ENCODE results near the gene PRDM4. TPM values are rescaled to one million over a fixed set of nuclear protein-coding genes. Genes with fewer than 3 reads are reported as not detected.
A peak's percentile ranks its signal among the peaks of the same experiment; 100 is the strongest.

The PRDM4 gene, protein sequence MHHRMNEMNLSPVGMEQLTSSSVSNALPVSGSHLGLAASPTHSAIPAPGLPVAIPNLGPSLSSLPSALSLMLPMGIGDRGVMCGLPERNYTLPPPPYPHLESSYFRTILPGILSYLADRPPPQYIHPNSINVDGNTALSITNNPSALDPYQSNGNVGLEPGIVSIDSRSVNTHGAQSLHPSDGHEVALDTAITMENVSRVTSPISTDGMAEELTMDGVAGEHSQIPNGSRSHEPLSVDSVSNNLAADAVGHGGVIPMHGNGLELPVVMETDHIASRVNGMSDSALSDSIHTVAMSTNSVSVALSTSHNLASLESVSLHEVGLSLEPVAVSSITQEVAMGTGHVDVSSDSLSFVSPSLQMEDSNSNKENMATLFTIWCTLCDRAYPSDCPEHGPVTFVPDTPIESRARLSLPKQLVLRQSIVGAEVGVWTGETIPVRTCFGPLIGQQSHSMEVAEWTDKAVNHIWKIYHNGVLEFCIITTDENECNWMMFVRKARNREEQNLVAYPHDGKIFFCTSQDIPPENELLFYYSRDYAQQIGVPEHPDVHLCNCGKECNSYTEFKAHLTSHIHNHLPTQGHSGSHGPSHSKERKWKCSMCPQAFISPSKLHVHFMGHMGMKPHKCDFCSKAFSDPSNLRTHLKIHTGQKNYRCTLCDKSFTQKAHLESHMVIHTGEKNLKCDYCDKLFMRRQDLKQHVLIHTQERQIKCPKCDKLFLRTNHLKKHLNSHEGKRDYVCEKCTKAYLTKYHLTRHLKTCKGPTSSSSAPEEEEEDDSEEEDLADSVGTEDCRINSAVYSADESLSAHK
- 10 to 100 TPM; 21.8 to 29.5 (median 25.2) TPM for total RNA-seq

DNA sequence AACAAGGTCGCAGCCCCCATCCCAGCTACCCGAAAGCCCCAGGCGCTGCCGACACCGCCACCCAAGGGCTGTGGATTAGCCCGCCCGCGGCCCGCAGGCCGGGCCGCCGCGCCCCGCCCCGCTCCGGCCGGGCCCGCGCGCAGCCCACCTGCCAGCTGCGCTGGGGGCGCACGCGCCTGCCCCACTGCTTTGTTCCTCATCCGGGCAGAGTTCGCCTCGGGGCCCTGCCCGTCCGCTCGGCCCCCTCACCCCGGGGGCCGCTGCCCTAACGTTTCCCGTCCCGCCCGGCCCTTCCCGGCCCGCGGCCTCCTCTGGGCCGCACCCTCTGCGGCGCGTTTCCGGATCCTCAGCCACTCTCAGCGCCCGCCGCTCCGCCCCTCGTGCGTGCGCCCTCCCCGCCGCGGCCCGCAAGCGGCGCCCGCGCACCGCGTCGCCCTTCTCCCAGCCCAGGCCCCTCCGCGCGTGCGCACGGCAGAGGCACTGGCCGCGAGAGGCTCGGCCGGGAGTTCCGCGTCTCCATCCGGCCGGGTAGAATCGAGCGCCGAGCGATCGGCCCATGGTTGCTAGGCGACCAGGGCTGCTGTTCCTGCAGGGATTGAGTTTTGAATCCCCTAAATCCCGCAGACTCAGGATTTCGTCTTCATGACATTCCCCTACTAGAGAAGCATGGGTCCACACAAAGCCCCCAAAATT, at the start of gene PRDM4:
PRDM4 (minus strand) TSS at position 329 of the 693 bp plus-strand sequence. CDS start 622 bp downstream, outside the sequence.
- no CpG with 5 or more reads among the region's 83 CpGs for WGBS, 2 donors (ENCODE audit: low coverage in 1 of 2)

DNA sequence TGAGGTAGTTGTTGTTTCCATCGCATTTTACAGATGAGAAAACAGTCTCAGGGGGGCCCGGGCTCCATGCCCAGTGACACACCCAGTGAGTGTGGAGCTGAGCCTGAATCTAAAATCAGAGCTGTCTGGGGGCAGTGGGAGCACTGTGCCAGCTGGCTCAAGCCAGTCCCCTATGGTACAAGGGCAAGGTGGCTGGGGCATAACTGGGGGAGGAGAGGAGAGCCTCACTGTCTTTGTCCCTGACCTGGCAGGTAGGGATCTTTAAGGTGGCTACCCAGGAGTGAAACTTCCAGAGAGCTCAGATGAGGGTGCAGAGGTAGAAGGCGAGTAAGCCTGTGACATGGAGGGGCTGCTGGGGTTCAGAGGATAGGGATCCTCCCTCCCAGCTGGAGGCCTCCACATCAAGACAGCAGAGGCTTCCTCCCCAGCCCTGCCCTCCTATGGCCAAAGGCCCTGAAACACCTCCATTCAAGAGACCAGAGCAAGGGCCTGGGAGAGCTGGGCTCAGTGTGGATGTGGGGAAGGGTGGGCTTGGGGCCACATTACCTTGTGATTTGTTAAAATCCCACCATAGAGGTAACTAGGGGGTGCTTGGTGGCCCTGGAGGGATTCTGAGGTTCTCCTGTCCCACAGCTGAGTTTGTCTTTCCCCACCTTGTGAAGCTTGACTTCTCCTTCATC, 46.7 kb upstream of the PRDM4 start:
- WGBS, 2 donors (ENCODE audit: low coverage in 1 of 2), result 34 to 88% methylated on average over 3 of the region's 3 CpGs
- H3K4me3 ChIP-seq, result no peak overlapping the region
- no peak for TF ChIP-seq POLR2AphosphoS5 (IDR thresholded peaks at IDR 0.05)
- TF ChIP-seq, protein P1, sequence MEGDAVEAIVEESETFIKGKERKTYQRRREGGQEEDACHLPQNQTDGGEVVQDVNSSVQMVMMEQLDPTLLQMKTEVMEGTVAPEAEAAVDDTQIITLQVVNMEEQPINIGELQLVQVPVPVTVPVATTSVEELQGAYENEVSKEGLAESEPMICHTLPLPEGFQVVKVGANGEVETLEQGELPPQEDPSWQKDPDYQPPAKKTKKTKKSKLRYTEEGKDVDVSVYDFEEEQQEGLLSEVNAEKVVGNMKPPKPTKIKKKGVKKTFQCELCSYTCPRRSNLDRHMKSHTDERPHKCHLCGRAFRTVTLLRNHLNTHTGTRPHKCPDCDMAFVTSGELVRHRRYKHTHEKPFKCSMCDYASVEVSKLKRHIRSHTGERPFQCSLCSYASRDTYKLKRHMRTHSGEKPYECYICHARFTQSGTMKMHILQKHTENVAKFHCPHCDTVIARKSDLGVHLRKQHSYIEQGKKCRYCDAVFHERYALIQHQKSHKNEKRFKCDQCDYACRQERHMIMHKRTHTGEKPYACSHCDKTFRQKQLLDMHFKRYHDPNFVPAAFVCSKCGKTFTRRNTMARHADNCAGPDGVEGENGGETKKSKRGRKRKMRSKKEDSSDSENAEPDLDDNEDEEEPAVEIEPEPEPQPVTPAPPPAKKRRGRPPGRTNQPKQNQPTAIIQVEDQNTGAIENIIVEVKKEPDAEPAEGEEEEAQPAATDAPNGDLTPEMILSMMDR (IDR thresholded peaks at IDR 0.05), result no peak
- no peak for ATAC-seq
- no peaks in the 10 kb centered on the region for H3K4me1 ChIP-seq
- H3K36me3 ChIP-seq, result no peaks in the 10 kb centered on the region
- H3K27me3 ChIP-seq, result peaks cover 29% of the 10 kb centered on the region
- H3K27ac ChIP-seq, result no peak overlapping the region
- no peaks in the 10 kb centered on the region for H3K9me3 ChIP-seq

More for the DNA sequence above, at the start of gene PRDM4:
- H3K36me3 ChIP-seq, result peaks cover 3 to 23% of the 10 kb centered on the region in 2 donors
- no peaks in the 10 kb centered on the region for H3K27me3 ChIP-seq
- H3K4me1 ChIP-seq, result peaks cover 7 to 37% (median 22%) of the 10 kb centered on the region in 3 donors
- no peaks in the 10 kb centered on the region for H3K9me3 ChIP-seq
- H3K27ac ChIP-seq, result peak within 1 kb of the TSS; percentile 3 to 88 (median 78)
- TF ChIP-seq, protein P1 (IDR thresholded peaks at IDR 0.05), result peak in 3 of 4 experiments; percentile 50 to 63 (median 50)
- no peak for TF ChIP-seq EP300 (IDR thresholded peaks at IDR 0.05)
- TF ChIP-seq POLR2AphosphoS5 (IDR thresholded peaks at IDR 0.05), result peak; percentile 90
- peak; percentile 93 for TF ChIP-seq POLR2A (IDR thresholded peaks at IDR 0.05)
- H3K4me3 ChIP-seq, result peak within 1 kb of the TSS; percentile 70 to 73
- peak; percentile 99 for ATAC-seq

DNA sequence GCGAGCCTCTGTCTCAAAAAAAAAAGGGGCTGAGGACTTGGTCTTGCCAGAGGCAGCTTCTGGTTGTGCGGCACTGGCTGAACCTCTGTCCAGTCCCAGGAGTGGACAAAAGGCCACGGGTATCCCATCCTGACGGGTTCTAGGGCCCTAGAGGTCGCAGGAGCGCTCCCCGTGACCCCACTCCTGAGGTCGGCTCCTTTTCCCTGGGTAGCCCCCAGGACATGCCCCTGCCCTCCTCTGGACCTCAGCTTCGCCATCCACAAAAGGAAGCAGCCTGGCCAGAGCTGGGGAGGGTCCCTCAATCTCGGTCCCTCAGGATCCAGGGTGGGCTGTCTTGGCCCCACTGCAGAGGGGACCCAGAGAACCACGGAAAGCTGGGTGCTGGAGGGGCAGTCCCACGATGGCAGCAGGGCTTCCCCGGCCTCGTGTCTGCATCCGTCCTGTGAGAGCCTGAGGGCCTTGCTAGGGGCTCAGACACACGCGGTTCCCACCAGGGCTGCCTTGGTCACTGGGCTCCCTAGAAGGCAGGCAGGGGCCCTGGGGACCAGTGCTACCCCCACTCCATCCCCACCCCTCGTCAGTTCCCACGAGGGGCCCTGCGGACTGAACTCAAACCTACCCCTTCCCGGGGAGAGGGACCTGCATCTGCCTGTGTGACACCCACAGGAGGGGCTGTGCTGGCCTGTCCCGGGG, 44.7 kb upstream of the PRDM4 start:
- no peaks in the 10 kb centered on the region for H3K9me3 ChIP-seq
- ATAC-seq, result no peak
- no peak overlapping the region for H3K4me3 ChIP-seq
- H3K27me3 ChIP-seq, result peaks cover 26% of the 10 kb centered on the region
- no peaks in the 10 kb centered on the region for H3K4me1 ChIP-seq
- TF ChIP-seq POLR2AphosphoS5 (IDR thresholded peaks at IDR 0.05) (no peak), POLR2A (IDR thresholded peaks at IDR 0.05) (no peak), EP300 (IDR thresholded peaks at IDR 0.05) (no peak)
- TF ChIP-seq, protein P1 (IDR thresholded peaks at IDR 0.05), result no peak
- WGBS, 2 donors (ENCODE audit: low coverage in 1 of 2), result no CpG with 5 or more reads among the region's 22 CpGs
- no peak overlapping the region for H3K27ac ChIP-seq
- H3K36me3 ChIP-seq, result no peaks in the 10 kb centered on the region

DNA sequence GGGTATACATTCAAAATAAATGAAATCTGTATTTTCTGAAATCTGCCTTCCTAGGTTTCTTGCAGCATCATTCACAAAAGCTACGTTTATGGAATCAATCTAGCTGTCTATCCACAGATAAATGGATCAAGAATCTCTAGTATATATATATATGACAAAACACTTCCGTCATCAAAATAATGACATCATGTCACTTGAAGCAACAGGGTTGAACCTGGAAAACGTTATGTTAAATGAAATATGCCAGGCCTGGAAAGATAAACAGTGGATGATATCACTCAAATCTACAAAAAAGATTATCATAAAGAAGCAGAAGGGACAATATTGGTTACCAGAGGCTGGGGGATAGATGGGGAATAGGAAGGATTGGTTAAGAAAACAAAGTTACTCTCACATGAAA, 42.2 kb upstream of the PRDM4 start:
- no peaks in the 10 kb centered on the region for H3K9me3 ChIP-seq
- no peak overlapping the region for H3K27ac ChIP-seq
- no peaks in the 10 kb centered on the region for H3K36me3 ChIP-seq
- no peak for TF ChIP-seq POLR2A (IDR thresholded peaks at IDR 0.05)
- TF ChIP-seq EP300 (IDR thresholded peaks at IDR 0.05), result no peak
- TF ChIP-seq, protein P1 (IDR thresholded peaks at IDR 0.05), result no peak
- TF ChIP-seq POLR2AphosphoS5 (IDR thresholded peaks at IDR 0.05), result no peak
- H3K4me3 ChIP-seq, result no peak overlapping the region
- no peak for ATAC-seq
- H3K27me3 ChIP-seq, result peaks cover 23% of the 10 kb centered on the region
- WGBS, 2 donors (ENCODE audit: low coverage in 1 of 2), result 26 to 38% methylated on average over 3 of the region's 3 CpGs
- no peaks in the 10 kb centered on the region for H3K4me1 ChIP-seq
